Measurements from ENCODE around the gene UMPS.

UMPS gene

DNA sequence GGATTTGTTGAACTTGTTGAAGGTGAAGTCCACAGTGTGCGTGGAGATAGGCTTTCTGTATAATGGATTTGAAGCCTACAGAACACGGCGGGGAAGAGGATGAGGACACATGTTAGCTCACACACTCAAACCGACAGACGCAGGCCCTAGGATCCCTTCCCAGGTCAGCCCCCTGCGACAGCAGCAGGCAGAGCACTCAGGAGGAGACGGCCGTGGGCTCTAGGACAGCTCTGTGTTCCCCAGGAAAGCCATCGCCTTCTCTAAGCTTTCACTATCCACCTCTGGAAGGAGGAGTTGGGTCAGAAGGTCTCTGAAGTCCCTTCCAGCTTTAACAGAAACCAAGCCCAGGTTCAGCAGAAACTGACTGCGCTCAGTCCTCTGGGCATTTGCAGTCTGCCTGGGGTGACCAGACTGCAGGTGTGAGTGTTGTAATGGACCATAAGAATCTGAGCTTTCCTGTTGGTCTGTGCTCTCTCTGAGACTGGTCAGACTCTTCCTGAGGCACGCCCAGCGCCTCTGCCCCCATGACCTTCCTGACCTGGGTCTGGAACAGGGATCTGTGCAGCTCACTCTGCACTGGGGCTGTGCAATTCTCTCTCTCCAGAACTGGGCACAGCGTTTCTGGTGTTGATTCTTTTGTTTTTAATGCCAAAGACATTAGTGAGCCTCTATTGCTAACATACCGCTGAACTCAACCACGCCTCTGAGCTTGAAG, 33.5 kb downstream of the UMPS start:
- no peak for DNase-seq (ENCODE audit: low read depth in 2 of 2)

DNA sequence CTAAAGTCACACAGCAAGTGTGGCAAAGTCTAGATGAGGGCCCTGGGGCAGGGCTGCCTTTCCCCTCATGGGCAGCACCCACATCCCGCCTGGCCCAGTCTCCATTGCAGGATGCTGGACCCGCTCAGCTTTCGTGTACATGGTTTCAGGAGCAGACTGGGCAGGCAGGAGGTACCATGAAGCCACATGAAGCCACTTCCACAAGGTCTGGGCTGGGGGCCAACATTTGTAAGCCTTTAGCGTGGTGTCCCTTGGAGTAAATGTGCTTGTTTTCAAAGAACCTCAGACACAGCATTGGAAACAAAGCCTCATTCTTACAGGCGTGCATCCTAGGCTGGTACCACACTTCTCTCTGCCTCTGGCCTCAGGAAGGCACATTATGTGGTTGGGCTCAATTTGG, 34.5 kb downstream of the UMPS start:
- no peak for DNase-seq (ENCODE audit: low read depth in 2 of 2)

DNA sequence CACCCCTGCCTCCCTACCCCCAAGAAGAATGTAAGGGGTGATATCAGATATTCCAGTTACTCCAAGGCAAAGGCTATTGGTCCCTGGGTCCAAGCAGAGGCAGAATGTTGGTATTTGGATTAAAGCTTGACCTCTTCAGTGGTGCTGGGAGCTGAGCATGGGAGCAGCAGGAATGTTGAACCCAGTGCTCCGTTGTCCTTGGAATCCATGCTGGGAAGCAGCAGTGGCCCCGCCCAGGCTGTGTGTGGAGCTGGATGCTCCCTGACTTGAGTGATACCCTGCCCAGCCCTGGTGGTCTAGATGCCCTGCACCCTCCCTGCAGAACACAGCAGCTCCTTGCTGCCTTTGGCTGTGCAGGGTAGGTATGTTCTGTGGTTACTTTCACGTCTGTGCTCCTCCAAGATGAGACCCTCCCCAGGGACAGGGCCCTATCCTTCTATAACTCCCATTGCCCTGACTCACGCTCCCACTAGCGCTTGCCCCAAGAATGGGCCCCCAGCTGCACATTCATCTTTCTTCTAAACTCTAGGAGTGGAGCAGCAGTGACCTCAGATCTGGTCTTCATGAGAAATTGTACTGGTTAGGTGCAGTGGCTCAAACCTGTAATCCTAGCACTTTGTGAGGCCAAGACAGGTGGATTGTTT, 35.1 kb downstream of the UMPS start:
- no peak for DNase-seq (ENCODE audit: low read depth in 2 of 2)

DNA sequence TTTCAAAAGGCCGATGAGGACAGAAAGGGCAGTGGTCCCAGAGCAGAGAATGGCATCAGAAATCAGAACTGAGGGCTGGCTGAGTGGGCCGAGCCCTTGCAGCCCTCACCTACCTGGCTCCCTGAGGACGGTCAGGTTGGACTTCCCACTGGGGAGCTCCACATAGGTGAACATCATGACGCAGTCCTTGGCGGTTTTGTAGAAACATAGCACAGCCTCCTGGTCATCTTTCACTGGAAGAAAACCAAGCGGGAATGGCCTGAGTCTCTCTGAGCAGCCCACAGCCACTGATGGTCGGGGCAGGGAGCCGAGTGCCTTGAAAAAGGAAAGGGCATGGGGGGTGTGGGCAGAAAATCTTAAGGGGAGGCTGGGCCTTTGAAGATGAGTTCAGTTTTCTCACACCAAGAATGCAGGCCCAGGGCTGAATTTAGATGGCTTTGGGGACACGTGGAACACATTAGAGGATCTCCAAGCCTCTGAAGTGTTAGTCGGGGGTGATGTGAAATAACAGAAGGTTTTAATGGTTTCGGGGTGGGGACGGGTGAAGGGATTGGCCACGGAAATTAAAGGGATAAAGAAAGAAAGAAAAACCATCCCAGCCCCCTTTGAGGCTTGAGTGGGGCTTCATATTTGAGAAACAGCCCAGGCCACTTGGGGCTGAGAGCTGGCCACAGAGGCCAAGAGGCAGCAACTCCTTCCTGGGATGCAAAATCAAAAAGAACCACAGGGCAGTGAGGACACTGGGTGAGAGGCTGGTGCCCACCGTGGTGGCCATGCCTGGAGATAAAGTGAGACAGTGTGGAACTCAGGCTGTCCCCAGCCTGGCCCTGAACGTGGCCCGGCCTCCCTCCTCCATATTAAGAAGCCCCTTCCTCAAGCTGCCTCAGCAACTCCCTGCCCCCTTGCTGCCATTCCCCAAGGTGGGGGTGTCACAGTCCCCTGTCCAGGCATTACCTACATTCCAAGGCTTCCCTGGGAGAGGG, 36.2 kb downstream of the UMPS start:
- no peak for DNase-seq (ENCODE audit: low read depth in 2 of 2)

DNA sequence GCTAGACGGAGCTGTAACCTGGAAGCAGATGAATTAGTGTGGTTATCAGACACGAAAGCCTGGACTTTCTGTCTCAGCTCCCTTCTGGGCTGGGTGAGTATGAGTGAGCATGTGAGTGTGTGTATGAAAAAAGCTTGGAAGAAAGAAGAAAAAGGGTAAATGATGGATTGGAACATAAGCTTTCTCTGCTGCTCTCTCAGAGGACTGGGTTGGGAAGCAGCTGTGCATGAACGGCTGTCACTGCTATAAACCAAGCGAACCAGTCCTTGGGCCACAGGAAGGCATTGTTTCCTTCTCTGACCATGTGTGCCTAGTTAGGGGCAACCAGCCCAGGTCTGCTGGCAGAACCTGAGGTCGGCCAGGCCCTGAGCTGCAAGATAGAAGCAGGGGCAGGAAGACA, 37.0 kb downstream of the UMPS start:
- no peak for DNase-seq (ENCODE audit: low read depth in 2 of 2)

DNA sequence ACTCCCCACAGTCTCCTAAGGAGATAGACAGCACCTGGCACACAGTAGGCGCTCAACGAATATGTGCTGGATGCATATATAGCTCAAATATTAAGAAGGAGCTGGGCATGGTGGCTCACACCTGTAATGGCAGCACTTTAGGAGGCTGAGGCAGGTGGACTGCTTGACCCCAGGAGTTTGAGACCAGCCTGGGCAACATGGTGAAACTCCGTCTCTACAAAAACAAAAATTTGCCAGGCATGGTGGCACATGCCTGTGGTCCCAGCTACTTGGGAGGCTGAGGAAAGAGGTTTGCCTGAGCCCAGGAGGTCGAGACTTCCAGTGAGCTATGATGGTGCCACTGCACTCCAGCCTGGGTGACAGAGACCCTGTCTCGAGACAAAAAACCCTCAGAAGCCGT, 37.4 kb downstream of the UMPS start:
- DNase-seq (ENCODE audit: low read depth in 2 of 2), result no peak

DNA sequence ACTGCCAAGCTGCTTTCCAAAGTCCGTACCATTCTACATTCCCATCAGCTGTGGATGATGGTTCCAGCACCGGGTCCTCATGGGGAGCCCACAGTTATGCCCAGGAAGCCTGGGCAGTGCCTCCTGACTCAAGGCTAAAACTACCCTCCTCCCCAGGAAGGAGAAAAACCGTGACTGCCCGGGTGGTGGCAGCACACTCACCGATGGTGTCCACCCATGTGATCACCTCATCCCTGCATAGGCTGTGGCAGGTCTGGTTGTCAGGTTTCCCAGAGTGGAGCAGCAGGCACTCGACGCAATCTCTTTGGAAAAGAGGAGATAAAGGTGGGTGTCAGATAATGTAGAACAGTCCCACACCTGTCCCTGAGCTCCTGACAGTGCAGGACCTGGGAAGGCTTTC, 38.6 kb downstream of the UMPS start:
- DNase-seq (ENCODE audit: low read depth in 2 of 2), result no peak

DNA sequence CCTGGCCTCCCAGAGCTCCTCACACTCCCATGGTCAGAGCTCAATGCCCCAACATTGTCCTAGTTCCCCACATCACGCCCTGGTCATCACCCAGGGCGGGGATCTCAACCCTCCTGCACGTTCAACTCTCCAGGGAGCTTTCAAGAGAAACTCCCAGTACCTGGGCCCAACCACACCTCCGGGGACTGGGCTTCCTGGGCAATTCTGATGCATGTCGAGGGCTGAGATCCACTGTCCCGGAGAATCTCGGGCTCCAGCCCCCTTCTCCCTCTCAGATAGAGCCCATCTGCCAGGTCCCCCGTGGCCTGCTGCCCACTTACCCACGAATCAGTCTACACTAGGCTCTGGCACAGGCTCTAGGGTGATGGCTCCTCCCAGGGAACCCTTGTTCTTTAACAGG, 39.2 kb downstream of the UMPS start:
- no peak for DNase-seq (ENCODE audit: low read depth in 2 of 2)

DNA sequence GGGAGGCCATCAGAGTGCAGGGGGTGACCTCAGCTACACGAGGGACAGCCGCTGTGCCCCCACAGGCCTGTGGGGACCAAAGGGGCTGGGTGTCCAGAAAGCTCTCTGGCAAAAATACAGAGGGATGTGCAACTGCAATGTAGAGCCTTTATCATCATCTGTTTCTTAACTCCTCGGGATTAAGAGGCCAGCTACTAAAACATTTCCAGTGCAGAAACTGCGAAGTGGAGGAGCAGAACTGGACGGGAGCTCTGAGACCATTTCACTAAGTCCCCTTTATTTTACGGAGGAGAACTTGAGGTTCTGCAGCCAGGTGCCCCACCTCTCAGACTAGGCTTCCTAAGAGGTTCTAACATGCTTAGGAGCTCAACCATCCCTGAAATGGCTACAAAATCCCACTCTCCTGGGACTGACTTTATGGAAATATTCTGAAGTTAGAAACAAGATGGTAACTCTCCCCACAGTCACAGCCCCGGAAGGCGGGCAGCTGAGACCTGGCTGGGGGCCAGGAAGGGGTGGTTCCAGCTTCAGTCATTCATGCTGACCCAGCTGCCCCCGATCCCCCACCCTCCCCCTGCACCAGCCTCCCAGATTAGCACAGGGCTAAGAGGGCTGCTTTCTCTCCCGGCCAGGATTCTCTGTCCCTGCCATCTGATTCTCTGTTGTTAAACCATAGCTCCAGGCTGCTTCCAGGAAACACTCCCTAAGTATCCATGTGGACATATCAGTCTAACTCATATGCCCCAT, 40.3 kb downstream of the UMPS start:
- DNase-seq (ENCODE audit: low read depth in 2 of 2), result no peak

DNA sequence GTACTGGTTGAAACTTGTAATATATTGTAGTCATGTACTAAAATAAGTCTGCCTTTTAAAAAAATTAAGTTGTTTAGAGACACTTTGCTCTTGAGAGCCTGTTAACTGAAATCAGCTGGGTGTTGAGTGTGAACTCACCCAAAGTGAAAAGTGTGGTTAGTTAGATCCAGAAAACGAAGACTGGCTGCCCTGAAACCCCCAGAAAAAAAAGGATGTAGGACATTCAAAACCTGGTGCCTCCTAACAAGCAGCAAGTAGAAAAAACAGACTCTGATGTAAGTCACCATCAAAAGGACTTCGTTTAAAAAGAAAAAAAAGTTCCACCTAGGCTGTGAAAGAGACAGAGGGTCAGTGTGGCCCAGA, 40.8 kb downstream of the UMPS start:
- no peak for DNase-seq (ENCODE audit: low read depth in 2 of 2)

DNA sequence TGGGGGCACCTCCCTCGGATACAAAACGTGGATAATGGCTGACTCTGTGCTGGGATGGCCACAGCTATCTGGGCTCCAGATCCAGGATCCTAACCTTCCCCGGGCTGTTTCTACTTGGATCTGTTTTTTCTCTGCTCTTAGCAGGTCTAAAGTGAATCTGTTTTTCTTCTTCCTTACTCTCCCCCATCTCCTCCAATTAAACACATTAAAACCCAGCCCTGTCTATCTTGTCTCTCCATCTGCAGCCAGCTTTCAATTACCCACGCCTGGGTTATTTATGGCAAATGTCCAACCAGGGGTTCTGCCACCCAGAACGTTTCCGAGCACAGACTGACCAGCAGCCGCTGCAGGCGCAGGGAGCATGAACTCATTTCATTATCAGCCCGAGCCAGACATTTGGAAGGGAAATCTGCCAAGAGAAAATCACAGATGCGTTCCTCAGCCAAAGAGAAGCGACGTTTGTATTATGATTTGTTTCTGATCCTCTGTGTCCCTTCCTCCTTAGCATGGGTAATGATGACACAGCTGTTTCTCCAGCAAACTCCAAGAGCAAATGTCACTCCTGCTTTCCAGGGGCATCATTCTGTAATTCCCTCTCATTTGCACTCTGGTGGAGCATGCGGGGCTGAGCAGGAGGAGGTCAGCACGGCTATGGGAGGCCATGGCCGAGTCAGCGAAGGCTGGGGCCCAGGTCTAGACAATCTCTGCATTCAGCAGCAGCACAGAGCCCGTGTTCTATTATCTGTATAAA, 42.0 kb downstream of the UMPS start:
- DNase-seq (ENCODE audit: low read depth in 2 of 2), result no peak

DNA sequence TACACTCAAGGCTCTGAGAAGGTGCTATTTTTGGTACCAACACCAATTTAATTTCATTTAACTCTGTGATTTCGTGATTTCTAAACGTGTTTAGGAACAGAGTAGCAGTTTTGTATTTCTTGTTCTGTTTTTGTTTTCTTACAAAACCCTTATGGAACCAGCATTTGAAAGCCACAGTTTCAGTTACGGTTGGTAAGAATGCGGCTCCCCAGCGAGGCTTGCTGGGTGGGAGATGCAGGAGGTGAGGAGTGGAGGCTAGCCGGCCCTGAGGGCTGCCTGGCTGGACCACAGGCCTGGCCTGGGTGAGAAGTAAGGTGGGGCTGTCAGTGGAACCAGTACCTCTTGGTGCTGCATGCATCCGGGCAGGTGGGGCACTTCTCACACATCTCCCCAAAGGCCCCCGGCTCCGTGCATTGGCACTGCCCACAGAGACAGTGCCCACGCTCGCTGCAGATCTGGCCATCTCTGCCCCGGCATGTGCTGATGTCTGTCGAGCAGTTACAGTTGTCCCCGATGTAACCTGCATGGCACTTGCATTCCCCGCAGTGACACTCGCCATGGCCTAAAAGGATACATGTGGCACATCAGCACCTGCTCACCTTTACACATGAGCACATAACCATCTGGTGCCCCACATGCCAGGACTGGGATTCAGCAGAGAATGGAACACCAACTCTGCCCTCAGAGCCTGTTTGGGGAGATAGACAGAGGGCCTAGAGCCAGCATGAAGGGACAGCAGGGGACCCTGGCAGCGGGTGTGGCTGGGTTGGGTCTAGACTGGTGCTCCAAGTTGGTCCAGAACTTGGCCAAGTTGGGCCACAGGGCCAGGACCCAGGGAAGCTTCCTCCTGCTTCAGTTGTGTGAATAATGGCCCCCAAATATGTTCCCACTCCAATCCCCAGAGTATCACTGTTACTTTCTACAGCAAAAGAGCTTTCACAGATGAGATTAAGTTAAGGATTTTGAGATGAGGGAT, 43.4 kb downstream of the UMPS start:
- DNase-seq (ENCODE audit: low read depth in 2 of 2), result no peak

DNA sequence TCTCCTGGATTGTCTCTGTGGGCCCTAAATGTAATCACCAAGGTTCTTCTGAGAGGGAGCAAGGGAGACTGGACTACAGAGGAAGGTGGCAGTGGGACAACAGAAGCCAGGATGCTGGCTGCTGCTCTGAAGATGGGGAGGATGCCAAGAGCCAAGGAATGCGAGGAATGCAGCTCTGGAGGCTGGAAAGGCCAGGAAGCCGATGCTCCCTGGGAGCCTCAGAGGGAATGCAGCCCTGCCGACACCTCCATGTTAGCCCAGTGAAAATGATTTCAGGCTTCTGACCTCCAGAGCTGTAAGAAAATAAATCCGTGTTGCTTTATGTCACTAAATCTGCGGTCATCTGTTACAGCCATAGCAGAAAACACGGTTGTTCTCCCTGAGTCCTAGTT, 44.1 kb downstream of the UMPS start:
- no peak for DNase-seq (ENCODE audit: low read depth in 2 of 2)

DNA sequence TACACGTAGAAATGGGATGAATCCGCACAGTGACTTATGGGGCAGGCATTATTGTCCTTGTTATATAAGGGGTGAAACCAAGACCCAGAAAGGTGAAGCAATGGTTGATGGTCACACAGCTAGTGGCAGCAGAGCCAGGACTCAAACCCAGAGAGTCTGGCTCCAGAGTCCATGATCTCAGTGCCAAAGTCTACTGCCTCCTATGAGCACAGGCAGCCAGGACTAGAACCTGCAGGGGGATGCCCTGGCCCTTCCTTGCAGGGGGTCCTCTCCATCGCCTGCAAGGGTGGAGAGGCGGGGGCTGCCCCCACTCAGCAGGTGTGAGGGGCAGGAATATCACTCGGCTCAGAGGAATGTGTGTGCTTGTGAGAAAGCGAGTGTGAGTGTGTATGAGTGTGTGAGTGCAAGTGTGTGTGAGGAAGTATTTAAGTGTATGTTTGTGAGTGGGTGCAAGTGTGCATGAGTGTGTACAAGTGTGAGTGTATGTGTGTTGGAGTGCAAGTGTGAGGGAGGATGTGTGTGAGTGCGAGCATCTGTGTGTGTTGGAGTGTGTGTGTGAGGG, 44.7 kb downstream of the UMPS start:
- DNase-seq (ENCODE audit: low read depth in 2 of 2), result no peak

DNA sequence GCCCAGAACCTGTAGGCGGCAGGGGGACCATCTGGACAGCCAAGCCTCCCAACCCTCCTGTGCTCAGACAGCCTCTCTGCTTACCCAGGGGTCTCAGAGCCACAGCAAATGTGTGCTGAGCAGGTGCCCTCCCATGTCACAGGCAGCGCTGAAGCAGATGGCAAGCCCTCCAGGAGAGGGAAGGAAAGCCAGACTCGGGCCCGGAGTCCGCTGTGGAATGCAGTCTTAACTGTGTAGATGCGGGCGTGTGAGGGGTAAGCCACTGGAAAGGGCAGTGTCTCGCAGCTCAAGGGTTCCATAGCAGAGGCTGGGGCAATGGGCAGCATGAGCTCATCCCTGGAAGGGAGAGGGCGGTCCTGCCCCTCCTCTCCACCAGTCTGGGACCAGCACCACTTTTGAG, 45.6 kb downstream of the UMPS start:
- DNase-seq (ENCODE audit: low read depth in 2 of 2), result no peak

DNA sequence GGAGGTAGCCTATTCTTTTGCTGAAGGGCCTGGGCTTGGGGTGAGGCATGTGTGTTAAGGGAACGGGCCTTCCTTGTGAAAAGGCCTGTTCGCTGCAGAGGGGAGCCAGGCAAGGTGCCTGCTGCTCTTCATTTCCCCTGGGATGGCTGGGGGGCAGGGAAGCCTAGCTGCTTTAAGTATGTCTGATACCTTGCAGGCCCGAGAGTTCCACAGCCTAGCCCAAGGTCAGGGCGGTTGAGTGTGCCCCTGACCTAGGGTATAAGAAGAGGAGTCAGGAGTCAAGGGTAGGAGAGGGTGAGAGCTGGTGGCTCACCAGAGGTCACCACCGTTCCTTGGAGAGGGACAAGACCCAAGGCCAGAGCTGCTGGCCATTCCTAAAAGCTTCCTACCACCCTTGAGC, 46.6 kb downstream of the UMPS start:
- no peak for DNase-seq (ENCODE audit: low read depth in 2 of 2)

DNA sequence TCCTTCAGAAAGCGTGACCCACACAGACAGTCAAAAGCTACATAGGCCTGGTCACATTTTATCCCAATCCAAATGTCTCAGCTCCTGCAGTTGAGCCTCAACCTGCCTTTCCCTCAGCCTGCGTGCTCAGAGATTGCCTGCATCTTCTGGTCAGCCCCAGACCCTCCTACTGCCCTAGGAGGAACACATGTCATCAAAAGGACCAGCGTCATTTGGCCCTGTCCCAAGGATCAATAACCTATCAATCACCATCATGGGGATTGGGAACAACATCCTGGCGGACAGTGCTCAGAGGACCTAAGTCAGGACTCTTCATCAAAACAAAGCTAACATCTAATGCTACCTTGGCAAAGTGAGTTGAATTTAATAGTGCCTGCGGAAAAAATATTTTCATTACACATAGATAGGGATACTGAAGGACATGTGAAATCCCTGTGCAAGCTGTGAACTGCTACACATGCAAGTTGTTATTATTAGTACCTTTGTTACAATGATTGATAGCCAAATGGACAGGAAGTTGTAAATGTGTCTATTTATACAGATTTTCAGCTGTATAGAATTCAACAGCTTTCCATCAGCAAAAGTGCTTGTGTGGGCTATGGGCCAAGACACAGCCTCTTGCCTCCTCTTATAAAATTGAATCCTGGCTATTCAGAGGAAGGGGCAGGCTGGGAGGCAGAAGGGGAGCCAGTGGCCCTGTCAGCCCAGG, 47.7 kb downstream of the UMPS start:
- DNase-seq (ENCODE audit: low read depth in 2 of 2), result no peak

DNA sequence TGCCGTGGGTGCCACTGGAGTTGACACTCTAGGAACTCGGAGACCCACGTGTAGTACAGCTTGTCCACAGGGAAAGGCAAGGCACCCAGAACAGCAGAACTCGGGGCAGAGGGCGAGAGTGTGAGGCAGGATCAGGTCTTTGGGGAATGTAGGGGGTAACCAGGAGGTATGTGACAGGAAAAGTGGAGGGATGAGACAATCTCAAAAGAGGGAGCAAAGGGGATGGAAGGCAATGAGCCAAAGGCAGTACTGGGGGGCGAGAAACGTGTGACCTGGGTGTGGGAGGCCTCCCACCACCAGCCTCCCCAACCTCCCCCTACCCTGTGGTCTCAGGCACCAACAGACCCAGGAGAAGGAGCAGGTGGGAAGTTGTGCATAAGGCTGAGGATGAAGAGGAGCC, 48.9 kb downstream of the UMPS start:
- DNase-seq (ENCODE audit: low read depth in 2 of 2), result no peak

DNA sequence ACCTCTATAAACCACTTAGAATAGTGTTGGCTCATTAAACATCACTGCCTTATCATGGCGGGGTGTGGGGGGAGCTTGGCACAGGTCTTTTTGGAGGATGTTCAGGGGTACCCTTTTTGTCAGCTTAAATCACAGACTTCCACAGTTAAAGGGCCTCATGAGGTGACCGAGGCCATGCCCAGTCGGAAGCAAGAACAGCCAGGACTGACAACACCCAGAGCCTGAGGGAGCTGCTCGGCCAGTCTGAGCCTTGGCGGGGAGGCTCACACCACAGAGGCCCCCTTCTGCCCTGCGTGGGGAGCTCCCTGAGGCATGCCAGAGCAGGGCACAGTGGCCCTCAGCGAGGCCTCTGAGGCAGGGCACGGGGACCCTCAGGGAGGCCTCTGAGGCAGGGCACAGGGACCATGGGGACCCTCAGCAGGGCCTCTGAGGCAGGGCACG, 49.5 kb downstream of the UMPS start:
- DNase-seq (ENCODE audit: low read depth in 2 of 2), result no peak

Measured in stimulated activated CD8-positive, alpha-beta memory T cell treated with anti-CD3 and anti-CD28 coated beads, Interleukin-2, amount 100 ng/mL, for 48 hours (primary cell).